GM18517 (cell line): ENCODE measurements around the gene TFG.

Experiments
- ATAC-seq: cut with Tn5 transposase; IDR thresholded peaks from one replicate; pipeline ENCODE4 v1.9.1; 2021; ENCODE audit warnings: mild to moderate bottlenecking, moderate library complexity; ENCODE audit not compliant: unreplicated experiment

The TFG gene

DNA sequence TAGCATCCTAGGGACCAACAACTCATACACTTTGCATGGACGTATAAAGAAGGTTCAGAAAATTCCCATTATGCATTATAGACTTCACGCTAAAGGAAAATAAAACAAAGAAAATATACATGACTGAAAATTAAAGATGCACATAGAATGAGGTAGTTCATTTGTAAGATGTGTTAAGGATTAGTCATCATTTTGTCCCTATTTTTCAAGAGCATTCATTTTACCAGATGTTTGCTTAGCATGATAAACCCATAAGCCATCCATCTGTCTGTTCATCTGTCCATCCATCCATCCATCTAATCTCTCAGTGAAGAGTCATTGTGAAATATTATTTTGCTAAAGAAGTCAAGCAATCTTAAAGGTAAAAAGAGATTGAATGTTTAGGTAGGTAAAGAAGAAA is 80.3 kb downstream of the TFG start:
- ATAC-seq, result no peak

DNA sequence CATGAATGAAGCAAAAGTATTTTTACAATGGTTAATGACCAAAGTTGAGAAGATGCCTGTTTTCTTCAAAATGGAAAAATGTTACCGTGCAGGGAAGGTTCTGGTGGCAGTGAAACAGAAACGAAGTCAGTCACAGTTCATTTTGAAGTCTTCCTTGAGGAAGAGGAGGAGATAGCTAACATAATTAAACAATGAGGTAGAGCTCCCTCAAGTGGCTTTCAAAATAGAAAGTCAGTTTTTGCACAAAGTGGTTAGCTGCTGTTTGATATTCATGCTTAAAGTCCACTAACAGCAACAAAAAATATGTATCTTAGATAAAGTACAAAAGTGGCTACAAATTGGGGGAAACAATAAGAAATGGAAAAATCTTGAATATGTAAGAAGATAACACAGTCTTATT is 87.3 kb downstream of the TFG start:
- peak; percentile 60 for ATAC-seq

DNA sequence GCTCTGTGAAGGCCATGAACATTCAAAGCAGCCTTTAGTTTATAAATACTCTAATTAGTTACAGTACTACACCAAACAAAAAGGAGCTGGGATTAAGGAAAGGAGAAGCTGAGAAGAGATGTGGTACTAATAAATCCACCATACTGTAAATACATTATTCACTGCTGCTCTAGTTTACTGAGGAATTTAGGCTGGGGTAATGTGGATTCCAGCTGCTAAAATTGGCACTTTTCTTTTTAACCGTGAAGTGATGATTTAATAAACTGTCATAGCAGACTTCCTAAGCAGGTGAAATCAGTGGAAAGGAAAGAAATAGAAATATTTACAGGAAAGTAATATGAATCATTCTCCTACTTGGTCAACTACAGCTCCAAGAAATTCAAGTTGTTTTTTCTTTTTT is 88.7 kb downstream of the TFG start:
- no peak for ATAC-seq
